ENCODE results near the gene MEOX1. TPM values are rescaled to one million over a fixed set of nuclear protein-coding genes. Genes with fewer than 3 reads are reported as not detected.

MEOX1 gene
- 7.9 TPM for total RNA-seq

DNA sequence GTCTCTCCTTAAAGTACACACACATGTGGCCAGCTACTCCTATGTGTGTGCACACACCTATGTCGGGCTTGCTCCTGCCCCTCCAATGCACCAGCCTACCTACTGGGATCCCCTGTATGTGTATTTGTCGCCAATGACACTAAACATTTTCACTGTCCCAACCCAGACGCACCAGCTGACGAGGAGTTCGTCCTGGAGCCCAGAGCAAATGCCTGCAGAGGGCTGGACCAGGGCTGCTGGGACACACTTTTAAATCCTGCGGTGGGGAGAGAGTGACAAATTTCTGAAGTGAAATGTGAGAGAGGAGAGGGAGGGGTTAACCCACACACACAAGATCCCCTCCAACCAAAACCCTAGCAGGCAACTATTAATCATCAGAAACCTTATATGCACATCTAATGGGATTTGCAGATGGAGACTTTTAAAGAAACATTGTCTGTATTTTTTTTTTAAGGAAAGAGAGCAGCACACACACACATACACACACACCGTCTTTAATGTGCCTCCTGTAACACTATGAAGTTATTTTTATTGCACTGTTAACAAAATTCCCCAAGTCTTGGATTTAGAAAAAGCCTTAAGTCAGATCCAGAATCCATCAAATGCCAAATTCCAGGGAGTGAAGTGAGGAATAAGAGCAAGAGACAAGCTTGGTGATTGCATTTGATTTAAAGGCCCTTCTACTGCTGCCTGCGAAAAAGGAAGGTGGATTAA lies at the start of gene MEOX1:
MEOX1 (minus strand) TSS at position 224 of the 714 bp plus-strand sequence. CDS start 388 bp downstream, outside the sequence.

Other genes with a start within 250 kb of the MEOX1 start
- gene DHX8, start 177.9 kb downstream of the MEOX1 start, total RNA-seq = 50.5 TPM
- 1.1 TPM for gene ETV4, start 115.6 kb downstream of the MEOX1 start, total RNA-seq
- gene SOST, start 96.9 kb upstream of the MEOX1 start, total RNA-seq = 0.22 TPM
- 44.6 TPM for gene DUSP3, start 117.1 kb upstream of the MEOX1 start, total RNA-seq
- gene CFAP97D1, start 118.5 kb upstream of the MEOX1 start, total RNA-seq = not detected
- gene MPP3, start 171.2 kb upstream of the MEOX1 start, total RNA-seq = 21.7 TPM
- gene CD300LG, start 185.3 kb upstream of the MEOX1 start, total RNA-seq = 0.38 TPM
- gene MPP2, start 245.6 kb upstream of the MEOX1 start, total RNA-seq = 24.1 TPM